ENCODE data around the gene ZNF503. TPM values are rescaled to one million over a fixed set of nuclear protein-coding genes. Genes with fewer than 3 reads are reported as not detected.

Gene ZNF503
- total and polyA plus RNA-seq, 10 of the 15 experiments (the other 5 are each of a cell fraction or from before 2014, with no cell fraction given), result 0.05 to 1.1 (median 0.11) TPM; not detected in 1

GRCh38 chr10:75414527-75414926, 13.0 kb upstream of the ZNF503 start:
- H3K4me1 ChIP-seq (ENCODE audit: control insufficient read depth, insufficient read depth, low read length), result no peaks in the 10 kb centered on the region
- SMC1A ChIA-PET (ENCODE audit: uncharacterized antibody, unreplicated experiment), result interaction anchor here (1.2 to 2.3 kb wide), 2 partner anchors 11 to 15 kb away, joined by 4 to 5 read pairs; no protein-coding TSS in a partner anchor
- no peaks in the 10 kb centered on the region for H4K20me1 ChIP-seq (ENCODE audit: control insufficient read depth, insufficient read depth)
- DNase-seq (ENCODE audit: low read depth, low spot score) (no peak), FAIRE-seq (no peak), ATAC-seq (no peak)
- intact Hi-C loops (cut with micrococcal nuclease; ENCODE audit: unreplicated experiment), result no loop called here
- H3K4me2 ChIP-seq (ENCODE audit: control insufficient read depth, insufficient read depth), result no peak overlapping the region
- in situ Hi-C loops (cut with MboI), result no loop called here
- H3K27me3 ChIP-seq (replicated peaks in 1 of 2; ENCODE audit: control insufficient read depth in 2 of 2, insufficient read depth in 2 of 2, low read length in 1 of 2), result peaks cover 0 to 7% of the 10 kb centered on the region in 2 experiments; a peak in 2 of 4 replicates
- RAD21 ChIA-PET (ENCODE audit: unreplicated experiment), result interaction anchor here (1.2 kb wide), 1 partner anchor 15 kb away, joined by 3 read pairs; no protein-coding TSS in a partner anchor
- no peak overlapping the region for H3K27ac ChIP-seq (ENCODE audit: control insufficient read depth, insufficient read depth)
- POLR2A ChIA-PET, result no interaction called here
- no TSS peak for BruUV-seq (replicated peaks)
- no peaks in the 10 kb centered on the region for H3K79me2 ChIP-seq (ENCODE audit: control insufficient read depth, insufficient read depth, low read length)
- CTCF ChIA-PET, result interaction anchor here (0.9 to 1.3 kb wide), 2 partner anchors 9 to 13 kb away, joined by 4 read pairs; partner anchors contain the start of gene ZNF503
- TF ChIP-seq, protein P1, sequence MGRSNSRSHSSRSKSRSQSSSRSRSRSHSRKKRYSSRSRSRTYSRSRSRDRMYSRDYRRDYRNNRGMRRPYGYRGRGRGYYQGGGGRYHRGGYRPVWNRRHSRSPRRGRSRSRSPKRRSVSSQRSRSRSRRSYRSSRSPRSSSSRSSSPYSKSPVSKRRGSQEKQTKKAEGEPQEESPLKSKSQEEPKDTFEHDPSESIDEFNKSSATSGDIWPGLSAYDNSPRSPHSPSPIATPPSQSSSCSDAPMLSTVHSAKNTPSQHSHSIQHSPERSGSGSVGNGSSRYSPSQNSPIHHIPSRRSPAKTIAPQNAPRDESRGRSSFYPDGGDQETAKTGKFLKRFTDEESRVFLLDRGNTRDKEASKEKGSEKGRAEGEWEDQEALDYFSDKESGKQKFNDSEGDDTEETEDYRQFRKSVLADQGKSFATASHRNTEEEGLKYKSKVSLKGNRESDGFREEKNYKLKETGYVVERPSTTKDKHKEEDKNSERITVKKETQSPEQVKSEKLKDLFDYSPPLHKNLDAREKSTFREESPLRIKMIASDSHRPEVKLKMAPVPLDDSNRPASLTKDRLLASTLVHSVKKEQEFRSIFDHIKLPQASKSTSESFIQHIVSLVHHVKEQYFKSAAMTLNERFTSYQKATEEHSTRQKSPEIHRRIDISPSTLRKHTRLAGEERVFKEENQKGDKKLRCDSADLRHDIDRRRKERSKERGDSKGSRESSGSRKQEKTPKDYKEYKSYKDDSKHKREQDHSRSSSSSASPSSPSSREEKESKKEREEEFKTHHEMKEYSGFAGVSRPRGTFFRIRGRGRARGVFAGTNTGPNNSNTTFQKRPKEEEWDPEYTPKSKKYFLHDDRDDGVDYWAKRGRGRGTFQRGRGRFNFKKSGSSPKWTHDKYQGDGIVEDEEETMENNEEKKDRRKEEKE (IDR thresholded peaks at IDR 0.05), result no peak
- no peak for TF ChIP-seq MTA2 (IDR thresholded peaks at IDR 0.05; ENCODE audit: low read depth)
- TF ChIP-seq, protein P2, sequence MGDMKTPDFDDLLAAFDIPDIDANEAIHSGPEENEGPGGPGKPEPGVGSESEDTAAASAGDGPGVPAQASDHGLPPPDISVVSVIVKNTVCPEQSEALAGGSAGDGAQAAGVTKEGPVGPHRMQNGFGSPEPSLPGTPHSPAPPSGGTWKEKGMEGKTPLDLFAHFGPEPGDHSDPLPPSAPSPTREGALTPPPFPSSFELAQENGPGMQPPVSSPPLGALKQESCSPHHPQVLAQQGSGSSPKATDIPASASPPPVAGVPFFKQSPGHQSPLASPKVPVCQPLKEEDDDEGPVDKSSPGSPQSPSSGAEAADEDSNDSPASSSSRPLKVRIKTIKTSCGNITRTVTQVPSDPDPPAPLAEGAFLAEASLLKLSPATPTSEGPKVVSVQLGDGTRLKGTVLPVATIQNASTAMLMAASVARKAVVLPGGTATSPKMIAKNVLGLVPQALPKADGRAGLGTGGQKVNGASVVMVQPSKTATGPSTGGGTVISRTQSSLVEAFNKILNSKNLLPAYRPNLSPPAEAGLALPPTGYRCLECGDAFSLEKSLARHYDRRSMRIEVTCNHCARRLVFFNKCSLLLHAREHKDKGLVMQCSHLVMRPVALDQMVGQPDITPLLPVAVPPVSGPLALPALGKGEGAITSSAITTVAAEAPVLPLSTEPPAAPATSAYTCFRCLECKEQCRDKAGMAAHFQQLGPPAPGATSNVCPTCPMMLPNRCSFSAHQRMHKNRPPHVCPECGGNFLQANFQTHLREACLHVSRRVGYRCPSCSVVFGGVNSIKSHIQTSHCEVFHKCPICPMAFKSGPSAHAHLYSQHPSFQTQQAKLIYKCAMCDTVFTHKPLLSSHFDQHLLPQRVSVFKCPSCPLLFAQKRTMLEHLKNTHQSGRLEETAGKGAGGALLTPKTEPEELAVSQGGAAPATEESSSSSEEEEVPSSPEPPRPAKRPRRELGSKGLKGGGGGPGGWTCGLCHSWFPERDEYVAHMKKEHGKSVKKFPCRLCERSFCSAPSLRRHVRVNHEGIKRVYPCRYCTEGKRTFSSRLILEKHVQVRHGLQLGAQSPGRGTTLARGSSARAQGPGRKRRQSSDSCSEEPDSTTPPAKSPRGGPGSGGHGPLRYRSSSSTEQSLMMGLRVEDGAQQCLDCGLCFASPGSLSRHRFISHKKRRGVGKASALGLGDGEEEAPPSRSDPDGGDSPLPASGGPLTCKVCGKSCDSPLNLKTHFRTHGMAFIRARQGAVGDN (IDR thresholded peaks at IDR 0.05), result no peak
- TF ChIP-seq STAT3 (IDR thresholded peaks at IDR 0.05; ENCODE audit: low read depth, low read length), result no peak
- no peak for TF ChIP-seq RAD51 (IDR thresholded peaks at IDR 0.05)
- no peak for TF ChIP-seq TCF3 (IDR thresholded peaks at IDR 0.05; ENCODE audit: borderline replicate concordance, insufficient read depth, low read depth, low read length)
- TF ChIP-seq SMAD1 (IDR thresholded peaks at IDR 0.05; ENCODE audit: low read depth, partially characterized antibody), result no peak
- TF ChIP-seq NR2C2 (IDR thresholded peaks at IDR 0.05; ENCODE audit: borderline replicate concordance, control insufficient read depth, insufficient read length, low read depth), result no peak
- TF ChIP-seq CREB1 (IDR thresholded peaks at IDR 0.05; ENCODE audit: low read depth), result no peak
- no peak for TF ChIP-seq WRNIP1 (IDR thresholded peaks at IDR 0.05; ENCODE audit: borderline replicate concordance, low read depth, low read length)
- no peak for TF ChIP-seq SPI1 (IDR thresholded peaks at IDR 0.05; ENCODE audit: borderline replicate concordance, insufficient read depth, low read depth, low read length)
- no peak for TF ChIP-seq E4F1 (IDR thresholded peaks at IDR 0.05; ENCODE audit: borderline replicate concordance, partially characterized antibody)
- TF ChIP-seq RELB (IDR thresholded peaks at IDR 0.05; ENCODE audit: low read depth), result no peak
- H2AFZ ChIP-seq (ENCODE audit: control insufficient read depth, low read depth, low read length), result no peak overlapping the region
- no peak overlapping the region for H3K4me3 ChIP-seq
- H3K9ac ChIP-seq (ENCODE audit: control insufficient read depth, insufficient read depth, low read length), result no peak overlapping the region
- no peaks in the 10 kb centered on the region for H3K9me3 ChIP-seq (replicated peaks; ENCODE audit: control insufficient read depth, insufficient read depth, low read length)
- 18% methylated on average over 1 of the region's 1 CpG for WGBS (ENCODE audit: insufficient coverage, insufficient replicate concordance, low lambda C conversion rate, missing lambda C conversion rate)
- no peaks in the 10 kb centered on the region for H3K36me3 ChIP-seq (ENCODE audit: control insufficient read depth in 2 of 2, insufficient read depth in 2 of 2, low read length in 1 of 2)

Data from GM12878 (cell line).